Measurements from ENCODE around the gene DPH2. TPM values are rescaled to one million over a fixed set of nuclear protein-coding genes. Genes with fewer than 3 reads are reported as not detected.

The DPH2 gene
- total RNA-seq, 2 experiments from 2014 or later: 10.3 to 12.0 TPM

DNA sequence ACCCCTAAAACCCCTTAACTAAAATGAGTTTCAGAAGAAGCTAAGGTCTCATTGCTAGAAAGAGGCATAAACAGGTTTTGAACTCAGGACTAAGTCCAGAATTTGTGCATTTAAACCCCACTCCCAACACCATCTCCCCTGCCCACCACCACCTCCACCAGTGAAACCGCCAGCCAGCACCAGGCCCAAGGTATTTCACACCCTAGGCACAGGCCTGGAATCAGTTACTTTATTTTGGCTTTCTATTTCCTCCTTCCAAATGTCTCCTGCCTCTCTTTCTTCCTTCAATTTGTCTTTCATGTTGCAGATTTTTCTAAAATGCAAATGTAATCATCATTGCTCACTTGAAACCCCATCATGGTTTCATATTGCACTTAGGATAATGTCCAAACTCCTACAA lies 24.9 kb upstream of the DPH2 start:
- H3K27me3 Mint-ChIP-seq: no peaks in the 10 kb centered on the region
- peaks cover 36% of the 10 kb centered on the region for H3K4me1 ChIP-seq (ENCODE audit: insufficient read depth, low read length)
- peaks cover 49% of the 10 kb centered on the region for H3K4me1 Mint-ChIP-seq (ENCODE audit: low read depth)
- peaks cover 7% of the 10 kb centered on the region for H3K36me3 Mint-ChIP-seq (ENCODE audit: low read depth)
- intact Hi-C loops (cut with DNase I, micrococcal nuclease): loop anchor here (5.0 to 10.0 kb wide), 6 partner anchors 183 to 1130 kb away; partner anchors contain the start of genes DMAP1 (in 1 of the 2), ELOVL1 (in 1 of the 2), ERMAP (in 1 of the 2) and HYI (in 1 of the 2)
- ChIA-PET CTCF (interaction anchor here (1.5 kb wide), 1 partner anchor 10 kb away, joined by 5 read pairs; no protein-coding TSS in a partner anchor), POLR2A (no interaction called here)
- no peak for TF ChIP-seq CTCF (IDR thresholded peaks at IDR 0.05)
- H3K27me3 ChIP-seq (ENCODE audit: control insufficient read depth in 1 of 2, insufficient read depth in 2 of 2, low read length in 2 of 2): no peaks in the 10 kb centered on the region
- ATAC-seq (ENCODE audit: poor library complexity) (no peak), DNase-seq (no peak)
- H3K36me3 ChIP-seq (ENCODE audit: insufficient read depth, low read length): peaks cover 1% of the 10 kb centered on the region
- H3K4me3 Mint-ChIP-seq: peak overlapping the region; percentile 65
- H3K9me3 ChIP-seq (ENCODE audit: control insufficient read depth in 1 of 2, insufficient read depth in 1 of 2, low read length in 2 of 2): no peaks in the 10 kb centered on the region
- no peak overlapping the region for H3K27ac Mint-ChIP-seq
- H3K27ac ChIP-seq (ENCODE audit: low read depth in 1 of 2, low read length in 2 of 2): no peak overlapping the region
- H3K9me3 Mint-ChIP-seq: no peaks in the 10 kb centered on the region
- H3K4me3 ChIP-seq (ENCODE audit: low read length): no peak overlapping the region

GRCh38 chr1:43945674-43946235 lies 24.1 kb upstream of the DPH2 start:
- Histone ChIP-seq H3K4me3 (ENCODE audit: low read length) (peak overlapping the region; percentile 94), H3K4me1 (ENCODE audit: insufficient read depth, low read length) (peaks cover 36% of the 10 kb centered on the region), H3K27ac (ENCODE audit: low read depth in 1 of 2, low read length in 2 of 2) (peak overlapping the region; percentile 93 to 94), H3K9me3 (ENCODE audit: control insufficient read depth in 1 of 2, insufficient read depth in 1 of 2, low read length in 2 of 2) (no peaks in the 10 kb centered on the region), H3K36me3 (ENCODE audit: insufficient read depth, low read length) (peaks cover 9% of the 10 kb centered on the region), H3K27me3 (ENCODE audit: control insufficient read depth in 1 of 2, insufficient read depth in 2 of 2, low read length in 2 of 2) (no peaks in the 10 kb centered on the region)
- peaks cover 15% of the 10 kb centered on the region for H3K36me3 Mint-ChIP-seq (ENCODE audit: low read depth)
- no peaks in the 10 kb centered on the region for H3K9me3 Mint-ChIP-seq
- peaks cover 56% of the 10 kb centered on the region for H3K4me1 Mint-ChIP-seq (ENCODE audit: low read depth)
- DNase-seq (no peak), ATAC-seq (ENCODE audit: poor library complexity) (no peak)
- CTCF ChIA-PET: interaction anchor here (0.5 to 2.2 kb wide), 3 partner anchors 11 to 717 kb away, joined by 3 to 24 read pairs (median 5); partner anchors contain the start of gene ARTN
- TF ChIP-seq CTCF (IDR thresholded peaks at IDR 0.05): no peak
- no peaks in the 10 kb centered on the region for H3K27me3 Mint-ChIP-seq
- H3K4me3 Mint-ChIP-seq: peak overlapping the region; percentile 91
- POLR2A ChIA-PET: interaction anchor here (0.9 to 1.7 kb wide), 6 partner anchors 24 to 295 kb away, joined by 3 to 7 read pairs (median 5); partner anchors contain the start of genes ATP6V0B, DPH2, KDM4A and ST3GAL3
- intact Hi-C loops (cut with DNase I, micrococcal nuclease): loop anchor here (1.0 to 10.0 kb wide), 12 partner anchors 24 to 1131 kb away; partner anchors contain the start of genes ATP6V0B (in 2 of the 2), ST3GAL3 (in 2 of the 2), CCDC24 (in 1 of the 2) and DMAP1 (in 1 of the 2)
- H3K27ac Mint-ChIP-seq: peak overlapping the region; percentile 91

DNA sequence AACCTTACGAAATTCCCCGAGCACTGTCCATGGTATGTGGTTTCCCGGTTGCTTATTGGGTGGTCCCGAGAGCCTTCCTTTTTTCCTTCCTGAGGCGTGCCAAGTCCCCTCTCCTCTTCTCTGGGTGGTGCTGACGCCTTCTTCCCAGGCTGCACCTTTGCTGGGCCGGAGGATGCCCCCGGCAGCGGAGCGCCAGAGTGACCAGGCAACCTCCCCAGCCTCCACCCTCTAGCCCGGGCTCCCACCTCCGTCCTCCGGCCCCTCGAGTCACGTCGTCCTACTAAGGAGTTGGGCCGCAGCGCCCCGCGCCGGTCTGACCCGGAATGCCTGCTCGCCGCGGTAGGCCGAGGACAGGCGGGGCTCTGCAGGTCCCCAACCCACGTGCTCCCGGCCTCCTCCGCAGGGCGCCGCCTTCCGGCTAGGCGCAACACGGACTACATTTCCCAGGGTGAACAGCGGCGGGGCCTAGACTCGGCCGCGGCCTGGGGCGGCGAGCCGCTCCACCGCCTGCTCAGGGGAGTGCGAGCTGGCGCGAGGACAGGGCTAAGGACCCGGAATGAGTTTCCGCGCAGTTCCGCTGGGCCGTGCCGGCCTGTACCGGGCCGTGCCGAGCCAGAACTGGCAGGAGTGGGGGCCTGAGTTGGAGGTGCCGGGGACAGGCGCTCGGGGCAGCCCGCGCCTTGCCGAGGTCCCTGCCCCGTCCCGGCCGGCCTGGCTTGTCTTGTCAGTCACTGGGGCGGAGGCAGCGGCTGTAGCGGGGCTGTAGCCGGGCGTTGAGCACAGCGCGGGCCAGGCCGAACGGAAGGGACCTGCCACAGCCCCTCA lies 23.4 kb upstream of the DPH2 start, which contains the start of gene IPO13:
IPO13 (plus strand) TSS at position 715 of the 825 bp plus-strand sequence. CDS start 651 bp downstream, outside the sequence.
- H3K27ac Mint-ChIP-seq: peak within 1 kb of the TSS; percentile 91
- H3K36me3 Mint-ChIP-seq (ENCODE audit: low read depth): peaks cover 15% of the 10 kb centered on the region
- ATAC-seq (ENCODE audit: poor library complexity) (peak; percentile 96), DNase-seq (peak; percentile 91 to 97 (median 94))
- peaks cover 63% of the 10 kb centered on the region for H3K4me1 Mint-ChIP-seq (ENCODE audit: low read depth)
- H3K9me3 Mint-ChIP-seq: no peaks in the 10 kb centered on the region
- ChIA-PET POLR2A (interaction anchor here (0.9 to 1.7 kb wide), 7 partner anchors 23 to 296 kb away, joined by 3 to 7 read pairs (median 6); partner anchors contain the start of genes ATP6V0B, DPH2, KDM4A and ST3GAL3), CTCF (interaction anchor here (0.9 to 2.2 kb wide), 4 partner anchors 12 to 29 kb away, joined by 4 to 24 read pairs (median 6); partner anchors contain the start of genes ARTN, ATP6V0B and DPH2)
- no peaks in the 10 kb centered on the region for H3K9me3 ChIP-seq (ENCODE audit: control insufficient read depth in 1 of 2, insufficient read depth in 1 of 2, low read length in 2 of 2)
- H3K27me3 Mint-ChIP-seq: no peaks in the 10 kb centered on the region
- no peaks in the 10 kb centered on the region for H3K27me3 ChIP-seq (ENCODE audit: control insufficient read depth in 1 of 2, insufficient read depth in 2 of 2, low read length in 2 of 2)
- intact Hi-C loops (cut with DNase I, micrococcal nuclease): loop anchor here (1.0 to 10.0 kb wide), 12 partner anchors 23 to 1132 kb away; partner anchors contain the start of genes ATP6V0B (in 2 of the 2), ST3GAL3 (in 2 of the 2), CCDC24 (in 1 of the 2) and DMAP1 (in 1 of the 2)
- peak within 1 kb of the TSS; percentile 94 for H3K4me3 ChIP-seq (ENCODE audit: low read length)
- H3K27ac ChIP-seq (ENCODE audit: low read depth in 1 of 2, low read length in 2 of 2): peak within 1 kb of the TSS; percentile 93 to 94
- H3K4me1 ChIP-seq (ENCODE audit: insufficient read depth, low read length): peaks cover 36% of the 10 kb centered on the region
- peak within 1 kb of the TSS; percentile 91 for H3K4me3 Mint-ChIP-seq
- peaks cover 9% of the 10 kb centered on the region for H3K36me3 ChIP-seq (ENCODE audit: insufficient read depth, low read length)
- TF ChIP-seq CTCF (IDR thresholded peaks at IDR 0.05): peak; percentile 65

Data from CD4-positive, alpha-beta T cell (primary cell).